Kidney (tissue), 14 donors: ENCODE measurements around the gene SPG7. TPM values are rescaled to one million over a fixed set of nuclear protein-coding genes. Genes with fewer than 3 reads are reported as not detected.

Source experiments
- DNase-seq, 5 donors: peaks; one replicate each; pipeline ENCODE4 v3.0.0-alpha.2; 2013 to 2020
- FAIRE-seq: peaks from 2 replicates; lab custom pipeline; 2012; peaks lifted over from hg19 to GRCh38; lab: Jason Lieb, UNC
- H3K27ac ChIP-seq, 2 donors: one replicate each; pipeline ENCODE4 v1.7.0; 2013; ENCODE audit warnings: low read depth in 2 of 2, low read length in 2 of 2, inconsistent platforms in 1 of 2
- H3K27me3 ChIP-seq: one replicate; pipeline ENCODE4 v1.7.1; 2013; ENCODE audit warnings: low read length, inconsistent platforms; ENCODE audit not compliant: control insufficient read depth, insufficient read depth
- H3K36me3 ChIP-seq, 3 donors: one replicate each; pipeline versions ENCODE4 v1.7.0 to v1.7.1; 2013; ENCODE audit warnings: low read length in 3 of 3, control low read depth in 1 of 3, inconsistent platforms in 1 of 3; ENCODE audit not compliant: insufficient read depth in 3 of 3, control insufficient read depth in 2 of 3
- H3K4me1 ChIP-seq, 3 donors: one replicate each; pipeline versions ENCODE4 v1.7.0 to v1.7.1; 2013; ENCODE audit warnings: low read length in 3 of 3, inconsistent platforms in 1 of 3, low read depth in 1 of 3; ENCODE audit not compliant: control insufficient read depth in 2 of 3, insufficient read depth in 2 of 3
- H3K4me3 ChIP-seq, 3 donors: one replicate each; pipeline versions ENCODE4 v1.7.0 to v1.8.1; 2013; ENCODE audit warnings: low read length in 3 of 3, control low read depth in 1 of 3, inconsistent platforms in 1 of 3
- H3K9ac ChIP-seq, 3 donors: one replicate each; pipeline versions ENCODE4 v1.7.0 to v1.7.1; 2013; ENCODE audit warnings: low read length in 3 of 3, control low read depth in 1 of 3, inconsistent platforms in 1 of 3
- H3K9me3 ChIP-seq, 3 donors: one replicate each; pipeline versions ENCODE4 v1.7.0 to v1.7.1; 2013; ENCODE audit warnings: low read length in 3 of 3, control low read depth in 1 of 3, inconsistent platforms in 1 of 3; ENCODE audit not compliant: control insufficient read depth in 2 of 3, insufficient read depth in 1 of 3
- intact Hi-C: fragments of 100-400 bp; cut with DNase I; formaldehyde crosslinking; loops from one replicate; pipeline ENCODE4 v1.11.1; 2022
- polyA plus RNA-seq: library from polyadenylated mRNA; stranded (reverse); fragments of 350-450 nt; fragmentation: Illumina TruSeq; extraction: RNeasy Lipid Tissue Mini Kit (QIAGEN cat#74804); gene quantifications from one replicate; pipeline ENCODE4 v1.2.3, GENCODE V29; 2014; ENCODE audit warnings: low read depth, low replicate concordance; ENCODE audit not compliant: insufficient read depth
- total RNA-seq: library from RNA; stranded (reverse); fragmentation: NEBNext Ultra II Directional; extraction: Animal tissue kit (Norgen Biotek cat#: 25700); gene quantifications from one replicate; pipeline ENCODE4 v1.2.1, GENCODE V29; 2021
- TF ChIP-seq, protein P1 (sequence below): IDR thresholded peaks from 3 replicates; pipeline ENCODE4 v1.5.1; 2012; ENCODE audit warnings: mild to moderate bottlenecking, moderate library complexity, borderline replicate concordance; ENCODE audit not compliant: insufficient read depth; ENCODE audit errors: extremely low read depth
- donor health status: control.
- donor health status: control.
- donor health status: control.
- donor health status: control.
- donor health status: control.
- donor health status: DM: yes; HTN: yes; CAD: no.
- donor health status: Normal renal cell carcinoma (clear cell type).

The SPG7 gene
- total and polyA plus RNA-seq, 2 donors from 2014 or later = 71.0 to 108 TPM

DNA sequence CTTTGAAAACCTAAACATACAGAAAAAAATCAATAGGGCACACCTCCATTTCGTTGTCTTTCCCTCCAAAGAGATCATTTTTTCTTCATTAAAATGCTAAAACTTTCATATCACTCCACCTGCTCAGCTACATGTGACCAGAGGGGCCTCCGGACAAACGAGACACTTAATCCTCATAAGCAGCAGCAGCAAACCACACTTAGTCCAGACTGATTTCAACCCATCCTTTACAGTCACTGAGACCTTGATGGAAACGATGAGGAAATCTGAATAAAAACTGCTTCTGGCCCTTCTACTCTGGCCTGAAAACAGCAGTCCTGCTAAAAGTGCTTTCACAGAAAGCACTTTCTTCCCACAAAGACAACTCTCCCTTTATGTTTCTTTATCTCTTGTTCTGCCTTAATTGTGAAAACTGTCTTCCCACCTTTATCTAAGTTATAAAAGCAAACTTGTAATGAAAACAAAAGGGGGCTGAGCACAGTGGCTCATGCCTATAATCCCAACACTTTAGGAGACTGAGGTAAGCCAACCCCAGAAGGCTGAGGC lies 22.4 kb upstream of the SPG7 start:
- Histone ChIP-seq H3K9me3 (no peaks in the 10 kb centered on the region), H3K4me1 (peaks cover 0 to 25% (median 12%) of the 10 kb centered on the region in 3 donors), H3K36me3 (no peaks in the 10 kb centered on the region), H3K9ac (peak overlapping the region in 1 of 3 donors; percentile 35), H3K4me3 (no peak overlapping the region), H3K27me3 (no peaks in the 10 kb centered on the region), H3K27ac (no peak overlapping the region)
- FAIRE-seq (no peak), DNase-seq (no peak)
- TF ChIP-seq, protein P1, sequence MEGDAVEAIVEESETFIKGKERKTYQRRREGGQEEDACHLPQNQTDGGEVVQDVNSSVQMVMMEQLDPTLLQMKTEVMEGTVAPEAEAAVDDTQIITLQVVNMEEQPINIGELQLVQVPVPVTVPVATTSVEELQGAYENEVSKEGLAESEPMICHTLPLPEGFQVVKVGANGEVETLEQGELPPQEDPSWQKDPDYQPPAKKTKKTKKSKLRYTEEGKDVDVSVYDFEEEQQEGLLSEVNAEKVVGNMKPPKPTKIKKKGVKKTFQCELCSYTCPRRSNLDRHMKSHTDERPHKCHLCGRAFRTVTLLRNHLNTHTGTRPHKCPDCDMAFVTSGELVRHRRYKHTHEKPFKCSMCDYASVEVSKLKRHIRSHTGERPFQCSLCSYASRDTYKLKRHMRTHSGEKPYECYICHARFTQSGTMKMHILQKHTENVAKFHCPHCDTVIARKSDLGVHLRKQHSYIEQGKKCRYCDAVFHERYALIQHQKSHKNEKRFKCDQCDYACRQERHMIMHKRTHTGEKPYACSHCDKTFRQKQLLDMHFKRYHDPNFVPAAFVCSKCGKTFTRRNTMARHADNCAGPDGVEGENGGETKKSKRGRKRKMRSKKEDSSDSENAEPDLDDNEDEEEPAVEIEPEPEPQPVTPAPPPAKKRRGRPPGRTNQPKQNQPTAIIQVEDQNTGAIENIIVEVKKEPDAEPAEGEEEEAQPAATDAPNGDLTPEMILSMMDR = no peak
- intact Hi-C loops = no loop called here

DNA sequence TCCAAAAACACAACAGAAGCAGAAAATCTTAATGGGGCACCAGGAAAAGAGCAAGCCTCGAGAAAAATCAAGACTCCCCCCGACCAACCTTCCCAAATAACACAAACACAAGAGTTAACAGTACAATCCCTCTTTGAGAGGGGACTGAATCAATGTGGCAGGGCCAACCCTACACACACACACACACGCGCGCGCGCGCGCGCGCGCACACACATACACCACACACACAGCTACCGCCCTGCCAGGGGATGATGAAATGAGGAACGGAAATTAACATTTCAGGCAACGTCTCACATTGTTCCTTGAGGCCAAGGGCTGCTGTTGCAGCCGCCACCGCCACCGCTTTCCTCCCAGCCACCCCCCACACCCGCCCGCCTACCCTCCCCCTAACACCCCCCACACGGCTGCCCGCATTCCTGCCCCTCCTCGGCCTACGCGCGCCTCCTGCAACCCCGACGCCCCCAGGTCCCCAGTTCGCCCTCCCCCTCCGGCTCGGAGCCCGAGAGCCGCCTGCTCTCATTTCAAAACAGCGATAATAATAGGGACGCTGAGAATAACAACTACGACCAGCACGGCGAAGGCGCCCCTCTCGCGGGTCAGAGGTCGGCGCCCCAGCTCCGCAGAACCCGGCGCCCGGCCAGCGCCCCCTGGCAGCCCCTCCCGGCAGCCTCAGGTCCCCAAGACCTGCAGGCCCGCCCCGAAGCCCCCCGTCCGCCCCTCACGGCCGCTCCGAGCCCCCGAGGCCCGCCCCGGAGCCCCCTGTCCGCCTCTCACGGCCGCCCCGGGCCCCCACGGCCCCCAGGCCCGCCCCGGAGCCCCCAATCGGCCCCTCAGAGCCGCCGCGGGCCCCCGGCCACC lies 18.9 kb upstream of the SPG7 start:
- Histone ChIP-seq H3K4me3 (peak overlapping the region; percentile 60 to 78 (median 61)), H3K9ac (peak overlapping the region; percentile 45 to 66 (median 49)), H3K27ac (peak overlapping the region; percentile 82 to 88), H3K36me3 (no peaks in the 10 kb centered on the region), H3K4me1 (peaks cover 0 to 26% (median 12%) of the 10 kb centered on the region in 3 donors), H3K9me3 (no peaks in the 10 kb centered on the region), H3K27me3 (no peaks in the 10 kb centered on the region)
- no peak for FAIRE-seq
- DNase-seq = peak; percentile 89 to 96 (median 93)
- intact Hi-C loops = no loop called here
- TF ChIP-seq, protein P1 = peak; percentile 25

- TF ChIP-seq, protein P1 = no peak
- FAIRE-seq = no peak
- Histone ChIP-seq H3K36me3 (no peaks in the 10 kb centered on the region), H3K4me1 (peaks cover 0 to 23% (median 12%) of the 10 kb centered on the region in 3 donors), H3K9ac (no peak overlapping the region), H3K27me3 (no peaks in the 10 kb centered on the region), H3K9me3 (no peaks in the 10 kb centered on the region), H3K27ac (peak overlapping the region; percentile 82 to 88), H3K4me3 (no peak overlapping the region)
- intact Hi-C loops = no loop called here
- DNase-seq = peak in 2 of 5 donors; percentile 68 to 81
Measured at GRCh38 chr16:89489898-89490438, 18.2 kb upstream of the SPG7 start.
